K562 (cell line): ENCODE results near the gene PSAP. TPM values are rescaled to one million over a fixed set of nuclear protein-coding genes. Genes with fewer than 3 reads are reported as not detected.

Experiments used
- ATF3 ChIP-seq, 2 experiments: fragments of 450-650 bp in 1 of 2; sonication (generic) in 1 of 2; formaldehyde crosslinking in 1 of 2; IDR thresholded peaks in 1 of 2; conservative IDR thresholded peaks in 1 of 2; 2 replicates each; pipeline versions ENCODE4 v1.6.1 to v1.8.1; 2016 to 2023; ENCODE audit warnings: mild to moderate bottlenecking in 2 of 2, moderate library complexity in 2 of 2, inconsistent platforms in 1 of 2, missing genetic modification reagents in 1 of 2
- ELK3 ChIP-seq: fragments of 450-650 bp; formaldehyde crosslinking; IDR thresholded peaks from 2 replicates; pipeline ENCODE4 v1.4.0; 2020; ENCODE audit warnings: mild to moderate bottlenecking
- ETV5 ChIP-seq: sonication (generic); formaldehyde crosslinking; IDR thresholded peaks from 2 replicates; pipeline ENCODE4 v1.4.0; 2020; ENCODE audit warnings: low read depth, mild to moderate bottlenecking, missing genetic modification reagents
- GABPB1 ChIP-seq: sonication (generic); formaldehyde crosslinking; IDR thresholded peaks from 2 replicates; pipeline ENCODE4 v1.8.0; 2022; ENCODE audit warnings: mild to moderate bottlenecking, missing genetic modification reagents
- GATAD2A ChIP-seq: fragments of 450-650 bp; IDR thresholded peaks from 2 replicates; pipeline ENCODE4 v1.6.1; 2017
- HMGXB4 ChIP-seq: sonication (generic); formaldehyde crosslinking; IDR thresholded peaks from 2 replicates; pipeline ENCODE4 v1.8.1; 2023; ENCODE audit warnings: mild to moderate bottlenecking, missing genetic modification reagents
- KAT2B ChIP-seq: IDR thresholded peaks from one replicate; pipeline ENCODE4 v1.6.1; 2012; ENCODE audit warnings: low read depth, mild to moderate bottlenecking, control low read depth, inconsistent platforms, low read length, moderate library complexity
- MTA2 ChIP-seq: fragments of 450-650 bp; IDR thresholded peaks from 2 replicates; pipeline ENCODE4 v1.6.1; 2016; ENCODE audit warnings: low read depth
- NFE2L1 ChIP-seq: fragments of 450-650 bp; IDR thresholded peaks from 2 replicates; pipeline ENCODE4 v1.6.1; 2016; ENCODE audit warnings: missing genetic modification characterization, low read depth, mild to moderate bottlenecking, missing compliant biosample characterization, moderate library complexity, borderline replicate concordance
- POLR2G ChIP-seq: fragments of 200-400 bp; formaldehyde crosslinking; IDR thresholded peaks from 2 replicates; pipeline ENCODE4 v1.6.1; 2017; ENCODE audit warnings: low read depth, mild to moderate bottlenecking, antibody characterized with exemption, low read length, moderate library complexity
- RBM39 ChIP-seq: fragments of 200-400 bp; formaldehyde crosslinking; optimal IDR thresholded peaks from 2 replicates; pipeline ENCODE3; 2018; ENCODE audit warnings: low read depth, low read length
- SAFB2 ChIP-seq: fragments of 200-400 bp; formaldehyde crosslinking; IDR thresholded peaks from 2 replicates; pipeline ENCODE4 v1.6.1; 2018; ENCODE audit warnings: borderline replicate concordance, low read length, low read depth, moderate library complexity; ENCODE audit not compliant: severe bottlenecking
- SIN3A ChIP-seq, 2 experiments: fragments of 150-350 bp in 1 of 2; IDR thresholded peaks; 2 replicates each; pipeline ENCODE4 v1.6.1; 2011 to 2016; ENCODE audit warnings: borderline replicate concordance in 2 of 2, low read depth in 2 of 2, low read length in 2 of 2, mild to moderate bottlenecking in 2 of 2, moderate library complexity in 2 of 2; ENCODE audit not compliant: control insufficient read depth in 1 of 2
- SMARCB1 ChIP-seq: IDR thresholded peaks from 2 replicates; pipeline ENCODE4 v1.6.1; 2011; ENCODE audit warnings: improper control_type of control experiment, low read depth; ENCODE audit not compliant: insufficient read length
- SRSF9 ChIP-seq: fragments of 200-400 bp; formaldehyde crosslinking; IDR thresholded peaks from 2 replicates; pipeline ENCODE4 v1.6.1; 2017; ENCODE audit warnings: low read depth, low read length, borderline replicate concordance
- TCF7L2 ChIP-seq: fragments of 150-350 bp; IDR thresholded peaks from 2 replicates; pipeline ENCODE4 v1.6.1; 2016; ENCODE audit warnings: low read depth, mild to moderate bottlenecking, low read length, moderate library complexity
- THRB ChIP-seq: fragments of 450-650 bp; formaldehyde crosslinking; conservative IDR thresholded peaks from 2 replicates; pipeline ENCODE4 v1.4.0; 2022; ENCODE audit warnings: mild to moderate bottlenecking, missing genetic modification characterization
- XRCC4 ChIP-seq: IDR thresholded peaks from one replicate; pipeline ENCODE4 v1.6.1; 2011; ENCODE audit not compliant: insufficient read depth, insufficient read length; ENCODE audit errors: extremely low read depth
- ZC3H4 ChIP-seq: sonication (generic); formaldehyde crosslinking; IDR thresholded peaks from 2 replicates; pipeline ENCODE4 v1.9.0; 2021; ENCODE audit warnings: missing genetic modification reagents, borderline replicate concordance
- ZFP91 ChIP-seq: sonication (generic); formaldehyde crosslinking; IDR thresholded peaks from 2 replicates; pipeline ENCODE4 v1.8.0; 2022; ENCODE audit warnings: mild to moderate bottlenecking, missing genetic modification reagents
- ZNF57 ChIP-seq: fragments of 450-650 bp; formaldehyde crosslinking; IDR thresholded peaks from 2 replicates; pipeline ENCODE4 v1.4.0; 2020; ENCODE audit warnings: mild to moderate bottlenecking, moderate library complexity
- polyA plus RNA-seq, 8 experiments: library from polyadenylated mRNA; depleted of rRNA in 4 of 8; stranded (reverse) in 5 of 8; unstranded in 3 of 8; fragments of >200 nt; fragmentation: Nextera tagmentation in 2 of 8; fragmentation: Illumina TruSeq in 1 of 8; extraction: Ambion mirVana in 2 of 8; extraction: Trizol in 1 of 8; gene quantifications; 2 replicates each; pipeline versions ENCODE4 v1.2.1 to v1.2.3, GENCODE V29; 2011 to 2014; ENCODE audit warnings: inconsistent platforms in 1 of 8, missing spikeins in 1 of 8
- total RNA-seq, 7 experiments: library from RNA; depleted of rRNA in 6 of 7; stranded (reverse); fragments of >200 nt in 6 of 7; fragmentation: Illumina TruSeq in 2 of 7; extraction: Trizol in 2 of 7; gene quantifications; 2 replicates each; pipeline versions ENCODE4 v1.2.1 to v1.2.3, GENCODE V29; 2011 to 2021; ENCODE audit warnings: low replicate concordance in 1 of 7

PSAP gene
- total and polyA plus RNA-seq, 9 of the 15 experiments (the other 6 are each of a cell fraction or from before 2014, with no cell fraction given) = 245 to 700 (median 429) TPM

GRCh38 chr10:71868192-71868697 lies 17.2 kb upstream of the PSAP start (continued):
- TF ChIP-seq ZC3H4 (no peak), TCF7L2 (no peak), XRCC4 (no peak), MTA2 (0 out of 2 replicates have a peak, but pooled peaks have one; percentile 6), SAFB2 (no peak), KAT2B (no peak), NFE2L1 (tag) (no peak), ZFP91 (no peak), THRB (CRISPR knock-in tag) (0 out of 2 replicates have a peak, but pooled peaks have one; percentile 26), SIN3A (IDR thresholded peaks at IDR 0.05; ENCODE audit: borderline replicate concordance in 2 of 2, control insufficient read depth in 1 of 2, low read depth in 2 of 2, low read length in 2 of 2) (no peak), HMGXB4 (CRISPR knock-in tag) (no peak), GABPB1 (CRISPR knock-in tag) (0 out of 2 replicates have a peak, but pooled peaks have one; percentile 30), RBM39 (no peak), GATAD2A (0 out of 2 replicates have a peak, but pooled peaks have one; percentile 31), SMARCB1 (no peak), ETV5 (CRISPR knock-in tag) (no peak), ATF3 (IDR thresholded peaks at IDR 0.05) (peak; percentile 64), ATF3 (CRISPR knock-in tag; conservative IDR thresholded peaks at IDR 0.05) (no peak), POLR2G (no peak), SRSF9 (no peak), ELK3 (CRISPR knock-in tag) (no peak), ZNF57 (CRISPR knock-in tag) (no peak)
